Measurements from ENCODE around the gene P3H3.
"Not testable (repeated sequence)": the region's sequence is repeated elsewhere in the genome, so short reads cannot be mapped to it uniquely, and the experiment has no call there.

Gene P3H3

DNA sequence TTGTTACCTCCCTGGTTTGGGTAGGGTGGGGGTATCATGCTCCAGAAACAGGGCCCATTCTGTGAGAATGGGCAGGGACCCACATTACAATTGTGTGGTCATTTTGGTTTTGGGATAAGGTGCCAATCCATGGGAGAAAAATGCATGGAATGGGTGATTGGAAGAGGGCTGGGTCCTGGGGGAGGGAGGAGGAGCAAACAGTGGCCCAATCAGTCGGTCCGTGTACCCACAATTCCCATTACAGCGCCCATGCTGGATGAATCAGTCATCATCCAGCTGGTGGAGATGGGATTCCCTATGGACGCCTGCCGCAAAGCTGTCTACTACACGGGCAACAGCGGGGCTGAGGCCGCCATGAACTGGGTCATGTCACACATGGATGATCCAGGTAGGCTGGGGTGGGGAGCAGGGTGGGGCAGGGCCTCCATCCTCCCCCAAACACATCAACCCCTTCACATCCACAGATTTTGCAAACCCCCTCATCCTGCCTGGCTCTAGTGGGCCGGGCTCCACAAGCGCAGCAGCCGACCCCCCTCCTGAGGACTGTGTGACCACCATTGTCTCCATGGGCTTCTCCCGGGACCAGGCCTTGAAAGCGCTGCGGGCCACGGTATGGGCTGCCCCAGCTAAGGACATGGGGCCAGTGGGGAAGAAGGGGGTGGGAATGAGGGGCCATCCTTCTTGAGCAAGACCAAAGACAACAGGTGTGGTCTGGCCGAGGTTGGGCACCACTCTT, 35.5 kb downstream of the P3H3 start:
- TF ChIP-seq, protein P1, sequence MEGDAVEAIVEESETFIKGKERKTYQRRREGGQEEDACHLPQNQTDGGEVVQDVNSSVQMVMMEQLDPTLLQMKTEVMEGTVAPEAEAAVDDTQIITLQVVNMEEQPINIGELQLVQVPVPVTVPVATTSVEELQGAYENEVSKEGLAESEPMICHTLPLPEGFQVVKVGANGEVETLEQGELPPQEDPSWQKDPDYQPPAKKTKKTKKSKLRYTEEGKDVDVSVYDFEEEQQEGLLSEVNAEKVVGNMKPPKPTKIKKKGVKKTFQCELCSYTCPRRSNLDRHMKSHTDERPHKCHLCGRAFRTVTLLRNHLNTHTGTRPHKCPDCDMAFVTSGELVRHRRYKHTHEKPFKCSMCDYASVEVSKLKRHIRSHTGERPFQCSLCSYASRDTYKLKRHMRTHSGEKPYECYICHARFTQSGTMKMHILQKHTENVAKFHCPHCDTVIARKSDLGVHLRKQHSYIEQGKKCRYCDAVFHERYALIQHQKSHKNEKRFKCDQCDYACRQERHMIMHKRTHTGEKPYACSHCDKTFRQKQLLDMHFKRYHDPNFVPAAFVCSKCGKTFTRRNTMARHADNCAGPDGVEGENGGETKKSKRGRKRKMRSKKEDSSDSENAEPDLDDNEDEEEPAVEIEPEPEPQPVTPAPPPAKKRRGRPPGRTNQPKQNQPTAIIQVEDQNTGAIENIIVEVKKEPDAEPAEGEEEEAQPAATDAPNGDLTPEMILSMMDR (IDR thresholded peaks at IDR 0.05; ENCODE audit: insufficient read depth, low read length, poor library complexity, severe bottlenecking) = no peak
- Histone ChIP-seq H3K36me3 (ENCODE audit: control insufficient read depth, insufficient read depth, low read length) (peaks cover 39% of the 10 kb centered on the region), H3K4me3 (replicated peaks; ENCODE audit: low read depth, low read length) (no peak overlapping the region), H3K27me3 (replicated peaks; ENCODE audit: control insufficient read depth, insufficient read depth, low read length) (no peaks in the 10 kb centered on the region)
- DNase-seq (ENCODE audit: extremely low read depth, insufficient read length) = no peak

DNA sequence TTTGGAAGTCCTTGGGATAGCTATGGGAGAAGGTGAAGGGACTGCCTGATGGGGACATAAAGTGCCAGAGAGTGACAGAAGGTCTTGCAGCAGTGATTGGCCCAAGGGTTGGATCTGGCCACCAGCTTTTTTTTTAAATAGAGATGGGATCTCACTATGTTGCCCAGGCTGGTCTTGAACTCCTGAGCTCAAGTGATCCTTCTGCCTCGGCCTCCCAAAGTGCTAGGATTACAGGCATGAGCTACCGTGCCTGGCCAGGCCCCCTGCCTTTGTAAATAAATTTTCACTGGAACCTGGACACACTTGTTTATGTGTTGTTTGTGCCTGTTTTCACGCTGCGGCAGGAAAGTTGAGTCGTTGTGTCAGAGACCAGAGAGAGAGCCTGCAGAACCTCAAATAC, 37.1 kb downstream of the P3H3 start:
- H3K36me3 ChIP-seq (ENCODE audit: control insufficient read depth, insufficient read depth, low read length) = peaks cover 40% of the 10 kb centered on the region
- H3K27me3 ChIP-seq (replicated peaks; ENCODE audit: control insufficient read depth, insufficient read depth, low read length); H3K4me3 ChIP-seq (replicated peaks; ENCODE audit: low read depth, low read length); DNase-seq (ENCODE audit: extremely low read depth, insufficient read length): not testable (repeated sequence)

DNA sequence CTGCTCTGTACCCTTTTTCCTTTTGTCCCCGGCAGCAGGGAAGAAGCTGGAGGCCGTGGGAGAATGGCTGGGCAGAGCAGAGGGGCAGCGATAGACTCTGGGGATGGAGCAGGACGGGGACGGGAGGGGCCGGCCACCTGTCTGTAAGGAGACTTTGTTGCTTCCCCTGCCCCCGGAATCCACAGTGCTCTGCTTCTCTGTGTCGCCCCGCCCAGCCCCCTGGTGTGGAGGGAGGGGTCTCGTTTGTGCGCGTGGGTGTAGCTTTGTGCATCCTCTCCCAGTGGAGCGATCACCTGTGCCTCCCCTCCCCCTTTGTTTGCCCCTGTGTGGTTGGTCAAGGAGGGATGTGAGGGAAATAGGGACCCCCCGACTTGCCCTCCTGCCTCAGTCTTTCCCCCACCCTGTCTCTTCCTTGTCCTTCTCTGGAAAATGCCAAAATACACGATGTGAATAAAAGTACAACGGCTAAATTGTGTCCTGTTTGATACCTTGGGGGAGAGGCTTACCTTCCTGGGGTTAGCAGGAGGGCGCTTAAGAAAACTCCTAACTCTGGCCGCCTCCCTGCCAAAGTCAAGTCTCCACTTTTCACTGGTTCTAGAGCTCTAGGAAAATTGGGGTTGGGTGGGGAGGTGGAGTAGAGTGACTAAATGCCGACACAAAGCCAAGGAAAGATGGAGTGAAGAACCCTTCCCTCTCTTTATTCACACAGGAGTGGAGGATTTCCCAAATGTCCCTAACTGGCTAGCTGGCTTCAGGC, 38.1 kb downstream of the P3H3 start:
- Histone ChIP-seq H3K36me3 (ENCODE audit: control insufficient read depth, insufficient read depth, low read length) (peaks cover 38% of the 10 kb centered on the region), H3K4me3 (replicated peaks; ENCODE audit: low read depth, low read length) (peak overlapping the region; percentile 72; the same call in 1 of the 2 replicates), H3K27me3 (replicated peaks; ENCODE audit: control insufficient read depth, insufficient read depth, low read length) (no peaks in the 10 kb centered on the region)
- TF ChIP-seq, protein P1 (IDR thresholded peaks at IDR 0.05; ENCODE audit: insufficient read depth, low read length, poor library complexity, severe bottlenecking) = no peak
- DNase-seq (ENCODE audit: extremely low read depth, insufficient read length) = no peak

DNA sequence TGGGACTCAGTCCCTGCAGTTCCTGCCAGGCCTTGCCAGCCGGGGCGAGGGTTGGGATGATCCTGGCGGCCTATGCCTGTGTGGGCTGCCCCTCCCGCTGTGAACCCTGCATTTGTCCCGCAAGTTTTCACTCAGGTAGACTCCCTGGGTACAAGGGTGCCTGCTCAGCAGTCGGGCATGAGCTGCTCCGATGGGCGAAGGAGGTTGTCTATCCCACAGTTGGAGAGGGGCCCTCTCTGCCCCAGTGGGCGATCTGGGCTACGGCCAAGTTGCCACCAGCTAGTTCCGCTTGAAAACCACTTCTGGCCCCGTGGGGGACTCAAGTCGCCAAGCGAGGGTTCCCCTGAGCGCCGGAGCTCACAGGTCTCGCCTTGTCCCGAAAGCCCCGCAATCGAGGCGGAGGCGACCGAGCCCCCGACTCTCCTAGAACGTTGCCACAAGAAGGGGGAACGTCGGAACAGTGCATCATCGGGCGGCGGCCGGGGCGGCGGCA, 38.8 kb downstream of the P3H3 start:
- Histone ChIP-seq H3K4me3 (replicated peaks; ENCODE audit: low read depth, low read length) (peak overlapping the region; percentile 72), H3K36me3 (ENCODE audit: control insufficient read depth, insufficient read depth, low read length) (peaks cover 33% of the 10 kb centered on the region), H3K27me3 (replicated peaks; ENCODE audit: control insufficient read depth, insufficient read depth, low read length) (no peaks in the 10 kb centered on the region)
- TF ChIP-seq, protein P1 (IDR thresholded peaks at IDR 0.05; ENCODE audit: insufficient read depth, low read length, poor library complexity, severe bottlenecking) = no peak
- DNase-seq (ENCODE audit: extremely low read depth, insufficient read length) = no peak

DNA sequence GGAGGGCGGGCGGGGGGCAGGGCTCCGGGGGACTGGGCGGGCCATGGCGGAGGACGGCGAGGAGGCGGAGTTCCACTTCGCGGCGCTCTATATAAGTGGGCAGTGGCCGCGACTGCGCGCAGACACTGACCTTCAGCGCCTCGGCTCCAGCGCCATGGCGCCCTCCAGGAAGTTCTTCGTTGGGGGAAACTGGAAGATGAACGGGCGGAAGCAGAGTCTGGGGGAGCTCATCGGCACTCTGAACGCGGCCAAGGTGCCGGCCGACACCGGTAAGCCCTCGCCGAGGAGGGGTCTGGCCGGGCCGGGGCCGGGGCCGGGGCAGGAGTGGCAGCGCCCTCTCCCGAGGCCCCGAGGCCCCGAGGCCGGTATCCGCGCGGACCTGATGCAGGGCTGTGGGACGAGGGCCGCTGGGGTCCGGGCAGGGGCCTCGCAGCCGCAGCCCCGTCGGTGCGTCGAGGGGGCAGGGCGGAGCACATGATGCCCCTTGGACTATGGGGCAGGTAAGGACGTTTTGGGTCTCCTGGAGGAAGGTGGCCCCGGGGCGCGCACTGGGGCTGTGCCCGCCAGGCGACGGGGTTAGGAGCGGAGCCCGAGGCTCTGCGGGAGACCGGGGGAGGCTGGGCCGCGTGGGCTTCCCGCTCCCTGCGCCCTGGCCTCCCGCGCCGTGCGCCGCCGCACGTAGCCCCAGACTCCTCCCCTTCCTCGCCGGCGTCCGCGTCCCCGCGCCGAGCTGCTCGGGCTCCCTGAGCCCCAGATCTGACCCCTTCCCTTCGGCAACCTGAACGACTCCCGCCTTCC, 39.4 kb downstream of the P3H3 start, which contains the start of gene TPI1:
Gene TPI1 (plus strand): TSS at position 119 of the 798 bp plus-strand sequence. CDS start 36 bp downstream, at position 155.
- Histone ChIP-seq H3K36me3 (ENCODE audit: control insufficient read depth, insufficient read depth, low read length) (peaks cover 33% of the 10 kb centered on the region), H3K4me3 (replicated peaks; ENCODE audit: low read depth, low read length) (peak within 1 kb of the TSS; percentile 72)

More for the DNA sequence above, 39.4 kb downstream of the P3H3 start, which contains the start of gene TPI1:
- peak; percentile 86 for DNase-seq (ENCODE audit: extremely low read depth, insufficient read length)
- TF ChIP-seq, protein P1 (IDR thresholded peaks at IDR 0.05; ENCODE audit: insufficient read depth, low read length, poor library complexity, severe bottlenecking) = no peak
- no peaks in the 10 kb centered on the region for H3K27me3 ChIP-seq (replicated peaks; ENCODE audit: control insufficient read depth, insufficient read depth, low read length)

All from GM06990 (cell line).